NCI-H2029 (cell line): ENCODE measurements around the gene CELF3.
A peak's percentile ranks its signal among the peaks of the same experiment; 100 is the strongest.
"Not testable (repeated sequence)": the region's sequence is repeated elsewhere in the genome, so short reads cannot be mapped to it uniquely, and the experiment has no call there.

Experiments
- DNase-seq: peaks from one replicate; lab custom pipeline; 2025; lab: John Stamatoyannopoulos, UW

CELF3 gene

GRCh38 chr1:151716771-151717631, at the start of gene CELF3:
TSS of gene CELF3 (minus strand) at chr1:151716803. CDS start at chr1:151716020, 783 bp downstream.
- DNase-seq = peak; percentile 55

GRCh38 chr1:151763990-151764389, 47.4 kb upstream of the CELF3 start:
- DNase-seq = no peak

- peak; percentile 68 for DNase-seq
Observed at GRCh38 chr1:151762941-151763921, 46.6 kb upstream of the CELF3 start, which contains the start of gene MRPL9. TSS of gene MRPL9 (minus strand) at chr1:151763496. CDS start at chr1:151763479, 17 bp downstream.

- DNase-seq = no peak
Observed at GRCh38 chr1:151760597-151761385, 44.2 kb upstream of the CELF3 start.

- no peak for DNase-seq
Observed at GRCh38 chr1:151759241-151759640, 42.6 kb upstream of the CELF3 start.

GRCh38 chr1:151756291-151756690, 39.7 kb upstream of the CELF3 start:
- DNase-seq = no peak

- no peak for DNase-seq
Observed at GRCh38 chr1:151741516-151741915, 24.9 kb upstream of the CELF3 start.

- DNase-seq = no peak
Observed at GRCh38 chr1:151739590-151740355, 23.2 kb upstream of the CELF3 start.

- DNase-seq = no peak
Observed at GRCh38 chr1:151737479-151737878, 20.9 kb upstream of the CELF3 start.

GRCh38 chr1:151737026-151737425, 20.4 kb upstream of the CELF3 start:
- DNase-seq = no peak

- DNase-seq = not testable (repeated sequence)
Observed at GRCh38 chr1:151733995-151734394, 17.4 kb upstream of the CELF3 start.

- DNase-seq = no peak
Observed at GRCh38 chr1:151733126-151733525, 16.5 kb upstream of the CELF3 start.

- DNase-seq = no peak
Observed at GRCh38 chr1:151729966-151730291, 13.3 kb upstream of the CELF3 start.

- no peak for DNase-seq
Observed at GRCh38 chr1:151729157-151729965, 12.8 kb upstream of the CELF3 start.

GRCh38 chr1:151728151-151729054, 11.8 kb upstream of the CELF3 start:
- no peak for DNase-seq

GRCh38 chr1:151723726-151724370, 7.2 kb upstream of the CELF3 start:
- DNase-seq = no peak

GRCh38 chr1:151721788-151722510, 5.3 kb upstream of the CELF3 start:
- no peak for DNase-seq
